Endothelial cell of hepatic sinusoid (primary cell): ENCODE results near the gene MTA3.
"Not testable (repeated sequence)": the region's sequence is repeated elsewhere in the genome, so short reads cannot be mapped to it uniquely, and the experiment has no call there.

Source experiments
- in situ Hi-C: cut with HindIII; loops from 2 replicates; pipeline ENCODE4 v1.10.0; 2017; ENCODE audit warnings: low sequenced_read_pairs

Gene MTA3

GRCh38 chr2:42604341-42604867, 36.0 kb downstream of the MTA3 start:
- in situ Hi-C loops = not testable (repeated sequence)

GRCh38 chr2:42606166-42606565, 37.7 kb downstream of the MTA3 start:
- in situ Hi-C loops = not testable (repeated sequence)

- in situ Hi-C loops = no loop called here
Measured at GRCh38 chr2:42607101-42607637, 38.7 kb downstream of the MTA3 start.

GRCh38 chr2:42613281-42614064, 45.0 kb downstream of the MTA3 start:
- in situ Hi-C loops = no loop called here

GRCh38 chr2:42614838-42615237, 46.4 kb downstream of the MTA3 start:
- in situ Hi-C loops = no loop called here

- in situ Hi-C loops = no loop called here
Measured at GRCh38 chr2:42618116-42618515, 49.7 kb downstream of the MTA3 start.

- in situ Hi-C loops = no loop called here
Measured at GRCh38 chr2:42618972-42619371, 50.5 kb downstream of the MTA3 start.

- in situ Hi-C loops = not testable (repeated sequence)
Measured at GRCh38 chr2:42621626-42622025, 53.2 kb downstream of the MTA3 start.

- in situ Hi-C loops = no loop called here
Measured at GRCh38 chr2:42622943-42623676, 54.7 kb downstream of the MTA3 start.

GRCh38 chr2:42624047-42624446, 55.6 kb downstream of the MTA3 start:
- in situ Hi-C loops = no loop called here

- in situ Hi-C loops = not testable (repeated sequence)
Measured at GRCh38 chr2:42628024-42628423, 59.6 kb downstream of the MTA3 start.

- in situ Hi-C loops = no loop called here
Measured at GRCh38 chr2:42636934-42637333, 68.5 kb downstream of the MTA3 start.

- in situ Hi-C loops = no loop called here
Measured at GRCh38 chr2:42638080-42638784, 69.8 kb downstream of the MTA3 start.

- in situ Hi-C loops = no loop called here
Measured at GRCh38 chr2:42639340-42640077, 71.1 kb downstream of the MTA3 start.

GRCh38 chr2:42640261-42640660, 71.8 kb downstream of the MTA3 start:
- in situ Hi-C loops = no loop called here

GRCh38 chr2:42642371-42642770, 73.9 kb downstream of the MTA3 start:
- in situ Hi-C loops = not testable (repeated sequence)

- in situ Hi-C loops = no loop called here
Measured at GRCh38 chr2:42645551-42645950, 77.1 kb downstream of the MTA3 start.

- in situ Hi-C loops = no loop called here
Measured at GRCh38 chr2:42648796-42649195, 80.4 kb downstream of the MTA3 start.

GRCh38 chr2:42651057-42651456, 82.6 kb downstream of the MTA3 start:
- in situ Hi-C loops = no loop called here

- in situ Hi-C loops = no loop called here
Measured at GRCh38 chr2:42652086-42652485, 83.7 kb downstream of the MTA3 start.
